Measurements from ENCODE around the gene CORO2A.
"Not testable (repeated sequence)": the region's sequence is repeated elsewhere in the genome, so short reads cannot be mapped to it uniquely, and the experiment has no call there.

CORO2A gene

GRCh38 chr9:98136489-98136888 lies 55.9 kb downstream of the CORO2A start:
- Mint-ChIP-seq H3K27ac (no peak overlapping the region), H3K27me3 (ENCODE audit: low read depth) (no peaks in the 10 kb centered on the region), H3K4me1 (ENCODE audit: low read depth) (peaks cover 8% of the 10 kb centered on the region), H3K36me3 (ENCODE audit: low read depth) (no peaks in the 10 kb centered on the region), H3K4me3 (no peak overlapping the region), H3K9me3 (no peaks in the 10 kb centered on the region)

- Mint-ChIP-seq H3K27ac (no peak overlapping the region), H3K9me3 (no peaks in the 10 kb centered on the region), H3K27me3 (ENCODE audit: low read depth) (no peaks in the 10 kb centered on the region), H3K4me1 (ENCODE audit: low read depth) (peaks cover 8% of the 10 kb centered on the region), H3K4me3 (no peak overlapping the region), H3K36me3 (ENCODE audit: low read depth) (no peaks in the 10 kb centered on the region)
Observed at GRCh38 chr9:98135938-98136337, 56.5 kb downstream of the CORO2A start.

- Mint-ChIP-seq H3K27ac (no peak overlapping the region), H3K27me3 (ENCODE audit: low read depth) (no peaks in the 10 kb centered on the region), H3K36me3 (ENCODE audit: low read depth) (no peaks in the 10 kb centered on the region)
Observed at GRCh38 chr9:98135558-98135934, 56.9 kb downstream of the CORO2A start.

GRCh38 chr9:98134702-98135557 lies 57.5 kb downstream of the CORO2A start:
- H3K36me3 Mint-ChIP-seq (ENCODE audit: low read depth) = no peaks in the 10 kb centered on the region
- no peaks in the 10 kb centered on the region for H3K9me3 Mint-ChIP-seq
- no peaks in the 10 kb centered on the region for H3K27me3 Mint-ChIP-seq (ENCODE audit: low read depth)
- H3K4me3 Mint-ChIP-seq = no peak overlapping the region
- H3K27ac Mint-ChIP-seq = no peak overlapping the region
- H3K4me1 Mint-ChIP-seq (ENCODE audit: low read depth) = peaks cover 9% of the 10 kb centered on the region

More at GRCh38 chr9:98135558-98135934, 56.9 kb downstream of the CORO2A start:
- Mint-ChIP-seq H3K4me3 (no peak overlapping the region), H3K9me3 (no peaks in the 10 kb centered on the region), H3K4me1 (ENCODE audit: low read depth) (peaks cover 6% of the 10 kb centered on the region)

DNA sequence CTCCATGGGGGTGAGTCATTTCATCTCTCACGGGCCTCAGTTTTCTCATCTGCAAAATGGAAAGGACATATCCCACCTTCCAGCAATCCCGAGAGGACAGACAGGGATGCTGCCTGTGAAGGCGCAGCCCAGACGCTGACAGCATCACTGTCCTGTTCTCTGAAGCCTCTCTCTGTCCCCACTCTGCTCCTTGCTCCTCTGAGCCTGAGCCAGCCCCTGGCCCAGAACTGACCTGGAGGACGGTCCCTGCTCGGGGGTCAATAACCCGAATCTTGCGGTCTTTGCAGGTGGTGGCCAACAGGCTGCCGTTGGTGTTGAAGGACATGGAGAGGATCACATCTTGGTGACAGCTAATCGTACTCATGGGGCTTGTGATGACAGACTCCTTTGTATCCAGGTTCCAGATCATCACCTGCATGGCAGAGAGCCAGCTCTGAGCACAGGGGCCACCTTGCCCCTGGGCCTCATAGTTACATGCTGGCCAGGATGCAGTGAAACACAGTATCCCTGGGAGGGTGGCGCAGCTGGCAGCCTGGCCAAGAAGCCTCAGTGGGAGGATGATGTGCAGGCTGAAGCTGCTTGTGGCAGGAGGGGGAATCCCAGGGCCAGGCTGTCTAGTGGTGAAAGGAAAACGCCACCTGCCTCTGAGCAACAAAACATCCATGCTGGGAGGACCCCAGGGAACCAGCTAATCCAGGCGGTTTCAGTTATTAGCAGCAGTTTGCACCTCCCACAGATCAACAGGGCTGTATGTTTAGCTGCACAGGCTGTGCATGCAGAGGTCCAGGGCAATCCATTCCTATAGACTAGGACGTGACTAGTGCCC lies 59.4 kb downstream of the CORO2A start:
- Mint-ChIP-seq H3K27ac (no peak overlapping the region), H3K9me3 (no peaks in the 10 kb centered on the region), H3K4me1 (ENCODE audit: low read depth) (peaks cover 16% of the 10 kb centered on the region), H3K27me3 (ENCODE audit: low read depth) (no peaks in the 10 kb centered on the region), H3K36me3 (ENCODE audit: low read depth) (peaks cover 2% of the 10 kb centered on the region), H3K4me3 (no peak overlapping the region)

GRCh38 chr9:98132158-98132557 lies 60.3 kb downstream of the CORO2A start:
- Mint-ChIP-seq H3K36me3 (ENCODE audit: low read depth) (peaks cover 2% of the 10 kb centered on the region), H3K27ac (no peak overlapping the region), H3K9me3 (no peaks in the 10 kb centered on the region), H3K27me3 (ENCODE audit: low read depth) (no peaks in the 10 kb centered on the region), H3K4me3 (no peak overlapping the region), H3K4me1 (ENCODE audit: low read depth) (peaks cover 16% of the 10 kb centered on the region)

DNA sequence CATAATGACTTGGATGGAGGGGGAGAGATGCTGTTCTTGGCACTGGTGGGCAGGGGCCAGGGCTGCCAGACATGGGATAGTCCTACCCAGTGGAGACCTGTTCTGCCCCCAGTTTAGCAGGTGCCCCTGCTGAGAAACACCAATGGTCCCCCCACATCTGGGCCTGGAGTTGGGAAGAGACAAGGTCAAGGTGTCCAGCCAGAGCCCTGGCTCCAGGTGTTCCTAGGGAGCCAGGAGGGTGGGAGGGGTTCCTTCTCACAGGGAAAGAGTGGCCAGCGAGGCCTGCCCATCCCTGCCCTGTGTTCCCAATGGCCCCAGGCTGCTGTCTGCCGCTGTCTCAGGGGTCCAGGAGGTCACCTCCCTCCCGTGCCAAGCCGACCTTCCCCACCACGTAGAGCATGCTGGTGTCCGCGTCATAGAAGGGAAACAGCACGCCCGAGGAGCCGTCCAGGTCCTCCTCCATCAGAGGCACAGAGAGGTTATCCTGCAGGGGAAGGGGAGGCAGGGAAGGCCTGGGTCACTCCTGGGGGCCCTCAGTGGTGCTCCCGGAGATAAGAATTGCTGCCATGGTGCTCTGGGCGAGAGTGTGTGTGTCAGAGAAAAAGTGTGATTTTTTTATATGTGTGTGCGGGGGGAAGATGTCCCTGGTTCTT lies 61.7 kb downstream of the CORO2A start:
- H3K9me3 Mint-ChIP-seq = no peaks in the 10 kb centered on the region
- H3K36me3 Mint-ChIP-seq (ENCODE audit: low read depth) = peaks cover 5% of the 10 kb centered on the region
- no peak overlapping the region for H3K4me3 Mint-ChIP-seq
- H3K4me1 Mint-ChIP-seq (ENCODE audit: low read depth) = peaks cover 16% of the 10 kb centered on the region
- H3K27ac Mint-ChIP-seq = no peak overlapping the region
- H3K27me3 Mint-ChIP-seq (ENCODE audit: low read depth) = no peaks in the 10 kb centered on the region

GRCh38 chr9:98130060-98130459 lies 62.4 kb downstream of the CORO2A start:
- H3K4me3 Mint-ChIP-seq; H3K27me3 Mint-ChIP-seq (ENCODE audit: low read depth); H3K27ac Mint-ChIP-seq; H3K36me3 Mint-ChIP-seq (ENCODE audit: low read depth); H3K9me3 Mint-ChIP-seq: not testable (repeated sequence)
- peaks cover 16% of the 10 kb centered on the region for H3K4me1 Mint-ChIP-seq (ENCODE audit: low read depth)

DNA sequence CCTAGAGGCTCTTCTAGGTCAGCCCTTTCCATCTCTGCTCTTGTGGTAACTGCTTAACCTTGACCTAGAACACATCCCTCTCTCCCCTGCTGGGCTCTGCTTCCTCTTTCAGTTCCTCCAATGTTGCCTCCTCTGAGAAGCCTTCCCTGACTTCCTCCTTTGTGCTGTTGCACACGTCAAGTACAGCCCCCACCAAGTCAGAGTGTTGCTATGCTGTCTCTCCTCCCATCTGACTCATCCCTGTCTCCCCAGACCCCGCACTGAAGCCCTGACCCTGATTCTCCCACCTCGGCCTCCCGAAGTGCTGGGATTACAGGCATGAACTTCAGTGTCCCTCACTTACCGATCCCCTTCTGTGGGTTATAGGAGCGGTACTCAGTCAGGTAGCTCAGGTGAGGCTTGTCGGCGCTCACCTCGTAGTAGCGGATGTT lies 63.0 kb downstream of the CORO2A start:
- Mint-ChIP-seq H3K36me3 (ENCODE audit: low read depth) (peaks cover 7% of the 10 kb centered on the region), H3K4me3 (no peak overlapping the region), H3K27ac (peak overlapping the region; percentile 51), H3K4me1 (ENCODE audit: low read depth) (peaks cover 16% of the 10 kb centered on the region), H3K9me3 (no peaks in the 10 kb centered on the region), H3K27me3 (ENCODE audit: low read depth) (no peaks in the 10 kb centered on the region)

DNA sequence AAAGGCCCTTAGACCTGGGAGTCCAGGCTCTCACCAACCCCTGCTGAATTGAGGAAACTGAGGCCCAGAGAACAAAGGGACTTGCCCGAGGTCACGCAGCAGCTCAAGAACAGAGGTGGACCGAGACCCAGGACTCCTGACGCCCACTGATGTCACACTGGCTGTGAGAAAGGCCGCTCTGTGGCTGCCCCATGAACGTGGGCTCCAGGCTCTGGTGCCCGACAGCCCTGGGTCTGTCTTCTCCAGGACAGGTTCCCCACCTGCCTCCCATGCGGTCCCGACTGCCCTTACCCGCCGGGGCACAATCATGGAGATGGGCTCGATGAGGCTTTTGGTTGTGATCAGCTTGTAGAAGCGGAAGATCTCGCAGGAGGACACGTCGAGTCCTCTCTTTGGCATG lies 64.1 kb downstream of the CORO2A start:
- Mint-ChIP-seq H3K4me3 (no peak overlapping the region), H3K27me3 (ENCODE audit: low read depth) (no peaks in the 10 kb centered on the region), H3K27ac (no peak overlapping the region), H3K36me3 (ENCODE audit: low read depth) (peaks cover 7% of the 10 kb centered on the region), H3K4me1 (ENCODE audit: low read depth) (peaks cover 14% of the 10 kb centered on the region), H3K9me3 (no peaks in the 10 kb centered on the region)

DNA sequence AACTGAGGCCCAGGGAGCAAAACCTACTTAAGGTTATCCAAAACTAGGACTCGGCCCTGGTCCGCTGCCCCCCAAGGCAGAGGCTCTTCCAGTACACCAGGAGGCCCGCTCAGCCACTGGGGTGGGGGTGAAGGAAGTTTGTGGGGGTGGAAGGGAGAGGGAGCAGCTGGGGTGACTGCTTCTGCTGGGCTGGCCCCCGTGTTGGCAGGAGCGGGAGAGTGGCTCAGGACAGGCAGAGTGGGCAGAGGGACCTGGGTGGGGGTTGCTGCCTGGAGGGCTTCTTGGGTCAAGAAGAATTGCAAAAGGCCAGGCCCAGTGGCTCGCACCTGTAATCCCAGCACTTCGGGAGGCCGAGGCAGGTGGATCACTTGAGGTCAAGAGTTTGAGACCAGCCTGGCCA lies 65.2 kb downstream of the CORO2A start:
- Mint-ChIP-seq H3K9me3 (no peaks in the 10 kb centered on the region), H3K4me1 (ENCODE audit: low read depth) (peaks cover 11% of the 10 kb centered on the region), H3K36me3 (ENCODE audit: low read depth) (peaks cover 7% of the 10 kb centered on the region), H3K27me3 (ENCODE audit: low read depth) (no peaks in the 10 kb centered on the region), H3K27ac (no peak overlapping the region), H3K4me3 (no peak overlapping the region)

GRCh38 chr9:98124637-98125426 lies 67.6 kb downstream of the CORO2A start:
- H3K4me3 Mint-ChIP-seq = no peak overlapping the region

DNA sequence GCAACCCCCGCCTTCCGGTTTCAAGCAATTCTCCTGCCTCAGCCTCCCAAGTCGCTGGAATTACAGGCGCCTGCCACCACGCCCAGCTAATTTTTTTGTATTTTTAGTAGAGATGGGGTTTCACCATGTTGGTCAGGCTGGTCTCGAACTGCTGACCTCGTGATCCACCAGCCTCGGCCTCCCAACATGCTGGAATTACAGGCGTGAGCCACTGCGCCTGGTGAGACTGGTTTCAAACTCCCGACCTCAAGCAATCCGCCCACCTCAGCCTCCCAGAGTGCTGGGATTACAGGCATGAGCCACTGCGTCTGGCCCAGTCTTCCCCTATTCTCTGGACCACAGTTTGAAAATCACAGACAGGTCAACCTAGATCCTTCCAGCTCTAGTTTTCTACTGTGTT lies 68.3 kb downstream of the CORO2A start:
- H3K36me3 Mint-ChIP-seq (ENCODE audit: low read depth); H3K27me3 Mint-ChIP-seq (ENCODE audit: low read depth); H3K4me3 Mint-ChIP-seq; H3K27ac Mint-ChIP-seq; H3K9me3 Mint-ChIP-seq: not testable (repeated sequence)
- peaks cover 28% of the 10 kb centered on the region for H3K4me1 Mint-ChIP-seq (ENCODE audit: low read depth)

More at GRCh38 chr9:98124637-98125426, 67.6 kb downstream of the CORO2A start:
- Mint-ChIP-seq H3K27me3 (ENCODE audit: low read depth) (no peaks in the 10 kb centered on the region), H3K27ac (no peak overlapping the region), H3K36me3 (ENCODE audit: low read depth) (peaks cover 7% of the 10 kb centered on the region), H3K9me3 (no peaks in the 10 kb centered on the region), H3K4me1 (ENCODE audit: low read depth) (peaks cover 30% of the 10 kb centered on the region)

- Mint-ChIP-seq H3K9me3 (no peaks in the 10 kb centered on the region), H3K4me3 (peak overlapping the region; percentile 85), H3K36me3 (ENCODE audit: low read depth) (peaks cover 17% of the 10 kb centered on the region), H3K4me1 (ENCODE audit: low read depth) (peaks cover 40% of the 10 kb centered on the region), H3K27ac (peak overlapping the region; percentile 77), H3K27me3 (ENCODE audit: low read depth) (no peaks in the 10 kb centered on the region)
Observed at GRCh38 chr9:98121058-98121457, 71.4 kb downstream of the CORO2A start.
